HepG2 (cell line): Measurements from ENCODE around the gene TULP3. TPM values are rescaled to one million over a fixed set of nuclear protein-coding genes. Genes with fewer than 3 reads are reported as not detected.

ENCODE experiments used
- CENPX ChIP-seq: sonication (generic); formaldehyde crosslinking; IDR thresholded peaks from 2 replicates; pipeline ENCODE4 v1.9.0; 2021; ENCODE audit warnings: mild to moderate bottlenecking, missing genetic modification reagents, moderate library complexity
- KMT2B ChIP-seq: IDR thresholded peaks from 2 replicates; pipeline ENCODE4 v1.6.1; 2016; ENCODE audit warnings: missing genetic modification reagents, missing compliant biosample characterization
- MAFF ChIP-seq: IDR thresholded peaks from 2 replicates; pipeline ENCODE4 v1.6.1; 2011; ENCODE audit warnings: low read depth, low read length, improper control_type of control experiment
- NFIB ChIP-seq: sonication (generic); formaldehyde crosslinking; IDR thresholded peaks from 2 replicates; pipeline ENCODE4 v1.9.0; 2021; ENCODE audit warnings: missing genetic modification reagents, mild to moderate bottlenecking, borderline replicate concordance
- ZBTB2 ChIP-seq: sonication (generic); formaldehyde crosslinking; IDR thresholded peaks from 2 replicates; pipeline ENCODE4 v1.8.0; 2022; ENCODE audit warnings: low read depth, missing genetic modification reagents
- ZHX2 ChIP-seq, 2 experiments: sonication (generic) in 1 of 2; formaldehyde crosslinking in 1 of 2; IDR thresholded peaks; 2 replicates each; pipeline versions ENCODE4 v1.6.1 to v1.9.0; 2014 to 2022; ENCODE audit warnings: antibody characterized with exemption in 1 of 2, borderline replicate concordance in 1 of 2, inconsistent platforms in 1 of 2, low read depth in 1 of 2, missing genetic modification reagents in 1 of 2
- ZNF407 ChIP-seq: sonication (generic); formaldehyde crosslinking; IDR thresholded peaks from one replicate; pipeline ENCODE4 v1.5.1; 2020; ENCODE audit warnings: mild to moderate bottlenecking, missing genetic modification reagents; ENCODE audit errors: not compliant biosample characterization
- ZNF546 ChIP-seq: sonication (generic); formaldehyde crosslinking; conservative IDR thresholded peaks from 2 replicates; pipeline ENCODE4 v1.8.1; 2023; ENCODE audit warnings: mild to moderate bottlenecking, missing genetic modification reagents
- ZUFSP ChIP-seq: sonication (generic); formaldehyde crosslinking; IDR thresholded peaks from 2 replicates; pipeline ENCODE4 v1.9.0; 2021; ENCODE audit warnings: missing genetic modification reagents, mild to moderate bottlenecking, borderline replicate concordance
- polyA plus RNA-seq, 8 experiments: library from polyadenylated mRNA; depleted of rRNA in 3 of 8; stranded (reverse) in 7 of 8; unstranded in 1 of 8; fragments of >200 nt; fragmentation: Illumina TruSeq in 4 of 8; extraction: Trizol in 4 of 8; gene quantifications; 2 replicates each; pipeline versions ENCODE4 v1.2.1 to v1.2.3, GENCODE V29; 2011 to 2016; ENCODE audit warnings: low read depth in 4 of 8, missing spikeins in 1 of 8, mixed read lengths in 1 of 8; ENCODE audit not compliant: insufficient read depth in 1 of 8
- total RNA-seq, 5 experiments: library from RNA; depleted of rRNA; stranded (reverse); fragments of >200 nt; fragmentation: Illumina TruSeq; extraction: Trizol; gene quantifications; 2 replicates each; pipeline ENCODE4 v1.2.3, GENCODE V29; 2016; ENCODE audit warnings: low read depth in 1 of 5

The TULP3 gene
- total and polyA plus RNA-seq, 2 of the 13 experiments (the other 11 are each of a cell fraction or from before 2014, with no cell fraction given): 11.2 to 13.2 TPM

GRCh38 chr12:2877047-2877952 is 13.4 kb upstream of the TULP3 start, which contains the start of the genes FOXM1 and RHNO1 (continued):
- TF ChIP-seq ZHX2 (IDR thresholded peaks at IDR 0.05; ENCODE audit: low read depth): peak; percentile 64; the same call in 1 of the 2 replicates
- no peak for TF ChIP-seq ZHX2 (CRISPR knock-in tag; IDR thresholded peaks at IDR 0.05; ENCODE audit: borderline replicate concordance)
- no peak for TF ChIP-seq ZUFSP (CRISPR knock-in tag)
- TF ChIP-seq ZNF407 (CRISPR knock-in tag): no peak
- TF ChIP-seq ZBTB2 (CRISPR knock-in tag): no peak
- no peak for TF ChIP-seq ZNF546
- no peak for TF ChIP-seq KMT2B (CRISPR knock-in tag)
- TF ChIP-seq CENPX (CRISPR knock-in tag): no peak
- no peak for TF ChIP-seq NFIB (CRISPR knock-in tag)
- no peak for TF ChIP-seq MAFF
